ENCODE measurements around the gene MARVELD1.

MARVELD1 gene

GRCh38 chr10:97721871-97722780 is 8.6 kb downstream of the MARVELD1 start:
- Mint-ChIP-seq H3K27ac (no peak overlapping the region), H3K27me3 (no peaks in the 10 kb centered on the region), H3K36me3 (no peaks in the 10 kb centered on the region), H3K4me3 (no peak overlapping the region), H3K4me1 (no peaks in the 10 kb centered on the region), H3K9me3 (no peaks in the 10 kb centered on the region)
- no peak for ATAC-seq (ENCODE audit: low read depth)
- no peak for DNase-seq (ENCODE audit: low spot score in 2 of 2)

- Mint-ChIP-seq H3K4me3 (no peak overlapping the region), H3K27ac (no peak overlapping the region), H3K4me1 (no peaks in the 10 kb centered on the region), H3K9me3 (no peaks in the 10 kb centered on the region), H3K27me3 (no peaks in the 10 kb centered on the region), H3K36me3 (no peaks in the 10 kb centered on the region)
- DNase-seq (ENCODE audit: low spot score in 2 of 2) = no peak
- no peak for ATAC-seq (ENCODE audit: low read depth)
Observed at GRCh38 chr10:97723001-97723400, 9.5 kb downstream of the MARVELD1 start.

DNA sequence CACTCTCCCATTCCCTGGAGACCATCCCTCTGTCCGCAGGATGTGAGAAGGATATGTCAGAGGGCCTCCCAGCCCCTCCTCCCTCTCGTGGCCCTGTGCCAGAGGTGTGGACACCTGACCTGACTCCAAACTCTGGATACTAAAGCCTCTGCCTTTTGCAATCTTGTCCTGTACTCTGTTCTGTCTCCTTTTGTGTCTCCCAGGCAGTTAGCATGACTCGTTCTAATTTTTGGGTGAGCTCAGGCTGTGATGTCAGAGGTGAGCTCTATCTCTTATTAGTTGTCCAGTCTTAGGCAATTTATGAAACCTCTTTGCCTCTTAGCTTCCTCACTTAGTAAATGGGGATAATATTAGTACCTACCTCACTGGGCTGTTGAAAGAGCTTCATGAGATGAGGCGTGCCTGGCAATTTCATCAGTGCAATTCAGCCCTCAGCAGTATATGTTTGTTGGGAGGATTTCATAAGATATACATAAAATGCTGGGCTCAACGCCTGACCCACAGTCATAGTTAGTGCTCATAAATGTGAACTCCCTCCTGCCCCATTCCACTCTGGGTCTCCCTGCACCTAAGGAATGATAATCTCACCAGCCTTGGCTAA is 10.9 kb downstream of the MARVELD1 start:
- DNase-seq (ENCODE audit: low spot score in 2 of 2) (no peak), ATAC-seq (ENCODE audit: low read depth) (no peak)
- H3K27ac Mint-ChIP-seq = no peak overlapping the region
- no peaks in the 10 kb centered on the region for H3K9me3 Mint-ChIP-seq
- H3K4me3 Mint-ChIP-seq = no peak overlapping the region
- H3K4me1 Mint-ChIP-seq = no peaks in the 10 kb centered on the region
- H3K27me3 Mint-ChIP-seq = peaks cover 2% of the 10 kb centered on the region
- no peaks in the 10 kb centered on the region for H3K36me3 Mint-ChIP-seq

- H3K4me3 Mint-ChIP-seq = no peak overlapping the region
- ATAC-seq (ENCODE audit: low read depth) = no peak
- no peak overlapping the region for H3K27ac Mint-ChIP-seq
- no peaks in the 10 kb centered on the region for H3K9me3 Mint-ChIP-seq
- DNase-seq (ENCODE audit: low spot score in 2 of 2) = no peak
- H3K27me3 Mint-ChIP-seq = peaks cover 2% of the 10 kb centered on the region
- no peaks in the 10 kb centered on the region for H3K36me3 Mint-ChIP-seq
- no peaks in the 10 kb centered on the region for H3K4me1 Mint-ChIP-seq
Observed at GRCh38 chr10:97726636-97727178, 13.2 kb downstream of the MARVELD1 start.

DNA sequence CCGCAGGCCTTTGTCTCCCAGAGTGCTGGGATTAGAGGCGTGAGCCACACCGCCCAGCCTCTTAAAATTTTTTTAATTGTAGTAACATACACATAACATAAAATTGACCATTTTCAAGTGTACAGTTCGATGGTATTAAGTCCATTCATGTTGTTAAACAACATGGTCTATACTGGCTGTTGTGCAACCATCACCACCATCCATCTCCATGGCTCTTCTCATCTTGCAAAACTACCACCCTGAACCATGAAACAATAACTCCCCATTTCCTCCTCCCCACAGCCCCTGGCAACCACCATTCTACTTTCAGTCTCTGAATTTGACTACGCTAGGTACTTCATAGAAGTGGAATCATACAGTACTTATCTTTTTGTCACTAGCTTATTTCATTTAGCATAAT is 15.5 kb downstream of the MARVELD1 start:
- no peak for ATAC-seq (ENCODE audit: low read depth)
- Mint-ChIP-seq H3K27me3 (peaks cover 2% of the 10 kb centered on the region), H3K4me1 (no peaks in the 10 kb centered on the region), H3K27ac (no peak overlapping the region), H3K4me3 (no peak overlapping the region), H3K36me3 (no peaks in the 10 kb centered on the region), H3K9me3 (no peaks in the 10 kb centered on the region)
- DNase-seq (ENCODE audit: low spot score in 2 of 2) = no peak

GRCh38 chr10:97731346-97732051 is 18.0 kb downstream of the MARVELD1 start:
- Mint-ChIP-seq H3K27ac (no peak overlapping the region), H3K4me3 (no peak overlapping the region)
- ATAC-seq (ENCODE audit: low read depth) = peak; percentile 62

DNA sequence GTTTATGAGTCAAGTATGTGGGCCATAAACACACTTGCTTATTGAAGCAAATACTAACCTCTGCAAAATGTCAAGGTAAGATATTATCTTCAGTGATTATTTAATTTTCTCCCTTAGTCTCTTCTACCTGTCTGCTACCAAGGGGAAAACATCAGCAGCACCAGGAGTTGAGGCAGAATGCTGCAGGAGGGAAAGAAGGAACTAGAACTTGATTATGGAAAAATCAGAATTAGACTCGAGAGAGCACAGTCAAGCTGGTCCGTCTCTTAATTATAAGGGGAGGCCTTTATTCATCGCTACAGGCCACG is 18.5 kb downstream of the MARVELD1 start:
- Mint-ChIP-seq H3K27ac (no peak overlapping the region), H3K4me1 (peaks cover 6% of the 10 kb centered on the region), H3K27me3 (peaks cover 2% of the 10 kb centered on the region), H3K4me3 (no peak overlapping the region), H3K36me3 (no peaks in the 10 kb centered on the region), H3K9me3 (no peaks in the 10 kb centered on the region)
- ATAC-seq (ENCODE audit: low read depth) = no peak
- DNase-seq (ENCODE audit: low spot score in 2 of 2) = no peak

More at GRCh38 chr10:97731346-97732051, 18.0 kb downstream of the MARVELD1 start:
- Mint-ChIP-seq H3K9me3 (no peaks in the 10 kb centered on the region), H3K27me3 (peaks cover 2% of the 10 kb centered on the region), H3K4me1 (peaks cover 4% of the 10 kb centered on the region), H3K36me3 (no peaks in the 10 kb centered on the region)
- peak in 1 of 2 donors; percentile 51 for DNase-seq (ENCODE audit: low spot score in 2 of 2)

DNA sequence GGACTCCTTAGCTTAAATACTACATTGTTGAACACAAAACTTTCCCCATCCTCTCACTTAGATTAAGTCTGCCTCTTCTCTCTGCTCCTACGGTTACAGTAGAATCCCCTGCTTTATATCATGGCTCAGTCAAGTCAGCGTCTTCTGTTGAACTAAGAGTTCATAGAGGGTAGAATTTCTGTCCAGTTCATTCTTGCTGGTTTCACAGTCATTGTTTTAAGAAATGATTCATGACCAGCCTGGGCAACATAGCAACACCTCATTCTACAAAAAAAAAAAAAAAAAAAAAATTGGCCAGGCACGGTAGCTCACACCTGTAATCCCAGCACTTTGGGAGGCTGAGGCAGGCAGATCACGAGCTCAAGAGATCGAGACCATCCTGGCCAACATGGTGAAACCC is 19.7 kb downstream of the MARVELD1 start:
- Mint-ChIP-seq H3K4me3 (no peak overlapping the region), H3K9me3 (no peaks in the 10 kb centered on the region), H3K36me3 (peaks cover 2% of the 10 kb centered on the region), H3K4me1 (peaks cover 14% of the 10 kb centered on the region), H3K27me3 (peaks cover 2% of the 10 kb centered on the region), H3K27ac (no peak overlapping the region)
- ATAC-seq (ENCODE audit: low read depth) = no peak
- no peak for DNase-seq (ENCODE audit: low spot score in 2 of 2)

DNA sequence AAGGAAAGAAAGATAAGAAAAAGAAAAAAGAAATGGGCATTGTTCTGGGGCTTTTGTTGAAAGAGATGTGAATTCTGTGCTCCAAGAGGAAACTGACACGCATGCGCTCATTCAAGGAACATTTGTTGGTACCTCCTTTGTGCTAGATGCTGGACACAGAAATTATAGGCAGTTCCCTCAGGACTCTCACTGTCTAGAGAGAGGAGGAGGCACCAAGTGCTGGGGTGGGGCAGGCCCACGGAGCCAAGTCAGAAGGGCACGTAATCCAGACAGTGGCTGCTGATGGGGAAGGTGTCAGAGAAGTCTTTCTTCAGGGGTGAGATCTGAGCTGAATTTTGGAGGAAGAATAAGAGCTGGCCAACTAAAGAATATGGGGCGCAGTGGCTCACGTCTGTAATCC is 20.5 kb downstream of the MARVELD1 start:
- peaks cover 18% of the 10 kb centered on the region for H3K4me1 Mint-ChIP-seq
- DNase-seq (ENCODE audit: low spot score in 2 of 2) (no peak), ATAC-seq (ENCODE audit: low read depth) (no peak)
- H3K36me3 Mint-ChIP-seq = peaks cover 2% of the 10 kb centered on the region
- no peaks in the 10 kb centered on the region for H3K9me3 Mint-ChIP-seq
- no peak overlapping the region for H3K4me3 Mint-ChIP-seq
- H3K27ac Mint-ChIP-seq = no peak overlapping the region
- peaks cover 2% of the 10 kb centered on the region for H3K27me3 Mint-ChIP-seq

GRCh38 chr10:97736403-97736901 is 22.9 kb downstream of the MARVELD1 start:
- H3K27ac Mint-ChIP-seq = peak overlapping the region; percentile 97
- peak overlapping the region; percentile 98 for H3K4me3 Mint-ChIP-seq
- H3K36me3 Mint-ChIP-seq = peaks cover 11% of the 10 kb centered on the region
- H3K4me1 Mint-ChIP-seq = peaks cover 36% of the 10 kb centered on the region
- DNase-seq (ENCODE audit: low spot score in 2 of 2) = no peak
- no peaks in the 10 kb centered on the region for H3K27me3 Mint-ChIP-seq
- no peaks in the 10 kb centered on the region for H3K9me3 Mint-ChIP-seq
- ATAC-seq (ENCODE audit: low read depth) = peak; percentile 28

DNA sequence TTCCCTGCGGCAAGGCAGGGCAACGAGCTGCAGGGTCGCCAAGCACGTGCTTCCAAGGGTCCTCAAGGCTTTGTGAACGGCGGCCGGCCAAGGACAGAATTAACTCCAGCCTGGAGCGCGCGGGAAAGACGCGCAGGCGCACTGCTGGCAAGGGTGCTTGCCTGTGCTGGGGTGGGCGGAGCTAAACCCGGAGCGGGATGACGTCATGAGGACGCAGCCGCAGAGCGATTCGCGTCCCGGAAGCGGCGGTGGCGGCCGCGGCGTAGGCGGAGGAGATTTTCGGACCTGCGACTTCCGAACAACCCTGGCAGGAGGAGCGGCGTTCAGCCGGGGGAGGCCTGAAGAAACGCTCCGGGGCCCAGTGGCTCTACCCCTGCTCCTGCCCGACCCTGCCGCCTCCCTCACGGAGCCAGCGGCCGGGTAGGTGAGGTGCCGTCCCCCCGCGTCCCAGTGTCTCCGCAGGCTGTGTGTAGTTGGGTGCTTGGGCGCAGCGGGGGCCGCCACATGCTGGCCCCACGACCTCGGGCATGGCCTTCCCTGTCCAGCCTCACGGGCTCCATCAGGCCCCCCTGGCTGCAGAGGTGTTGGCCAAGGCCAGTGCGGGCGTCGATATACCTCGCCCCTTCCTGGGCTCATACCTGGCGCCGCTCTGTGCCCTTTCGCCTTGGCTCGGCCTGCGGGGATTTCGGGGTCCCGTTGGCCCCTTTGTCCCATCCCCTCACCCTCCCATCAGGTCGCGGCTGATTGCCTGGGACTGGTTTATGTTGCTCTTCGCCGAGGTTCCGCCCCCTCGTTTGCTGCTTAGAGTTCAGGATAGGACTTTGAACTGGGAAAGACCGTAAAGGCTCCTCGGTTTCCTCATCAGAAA is 23.6 kb downstream of the MARVELD1 start, which contains the start of gene ZFYVE27:
ZFYVE27 (plus strand) TSS at position 227 of the 868 bp plus-strand sequence. CDS start 1,350 bp downstream, outside the sequence.
- H3K36me3 Mint-ChIP-seq = peaks cover 13% of the 10 kb centered on the region
- peak; percentile 95 for DNase-seq (ENCODE audit: low spot score in 2 of 2)
- peak within 1 kb of the TSS; percentile 98 for H3K4me3 Mint-ChIP-seq
- H3K4me1 Mint-ChIP-seq = peaks cover 37% of the 10 kb centered on the region
- H3K9me3 Mint-ChIP-seq = no peaks in the 10 kb centered on the region
- no peaks in the 10 kb centered on the region for H3K27me3 Mint-ChIP-seq
- ATAC-seq (ENCODE audit: low read depth) = peak; percentile 90
- peak within 1 kb of the TSS; percentile 97 for H3K27ac Mint-ChIP-seq

GRCh38 chr10:97737770-97738265 is 24.3 kb downstream of the MARVELD1 start:
- H3K4me1 Mint-ChIP-seq = peaks cover 39% of the 10 kb centered on the region
- no peaks in the 10 kb centered on the region for H3K27me3 Mint-ChIP-seq

DNA sequence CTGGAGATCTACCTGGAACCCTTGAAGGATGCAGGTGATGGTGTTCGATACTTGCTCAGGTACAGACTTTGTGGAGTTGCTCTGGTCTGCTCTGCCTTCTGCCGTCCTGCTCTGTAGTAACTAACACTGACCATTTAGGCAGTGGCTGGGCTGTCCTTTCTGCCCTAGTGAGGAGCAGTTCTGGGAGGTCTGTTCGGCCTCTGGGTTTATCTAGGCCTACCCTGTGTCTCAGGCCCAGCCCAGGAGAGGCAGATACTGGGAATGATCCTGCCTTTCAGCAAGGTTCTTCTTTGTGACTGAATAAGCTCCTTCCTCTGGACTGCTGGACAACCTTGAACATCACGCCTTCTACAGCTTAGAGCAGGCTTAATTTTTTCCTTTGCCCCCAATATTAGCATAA is 25.1 kb downstream of the MARVELD1 start:
- H3K27ac Mint-ChIP-seq = peak overlapping the region; percentile 97
- H3K9me3 Mint-ChIP-seq = no peaks in the 10 kb centered on the region
- H3K27me3 Mint-ChIP-seq = no peaks in the 10 kb centered on the region
- H3K4me3 Mint-ChIP-seq = peak overlapping the region; percentile 98
- H3K36me3 Mint-ChIP-seq = peaks cover 20% of the 10 kb centered on the region
- ATAC-seq (ENCODE audit: low read depth) = no peak
- no peak for DNase-seq (ENCODE audit: low spot score in 2 of 2)
- H3K4me1 Mint-ChIP-seq = peaks cover 42% of the 10 kb centered on the region

More at GRCh38 chr10:97737770-97738265, 24.3 kb downstream of the MARVELD1 start:
- Mint-ChIP-seq H3K27ac (peak overlapping the region; percentile 97), H3K4me3 (peak overlapping the region; percentile 98), H3K36me3 (peaks cover 15% of the 10 kb centered on the region), H3K9me3 (no peaks in the 10 kb centered on the region)
- ATAC-seq (ENCODE audit: low read depth) = no peak
- no peak for DNase-seq (ENCODE audit: low spot score in 2 of 2)
